ENCODE results near the gene ACAN. TPM values are rescaled to one million over a fixed set of nuclear protein-coding genes. Genes with fewer than 3 reads are reported as not detected.

The ACAN gene
- not detected for total RNA-seq
- 0.08 TPM for polyA plus RNA-seq (2013, experiment 1 of 2)
- 0.63 TPM for polyA plus RNA-seq (2013, experiment 2 of 2)
- 0 to 0.20 (median 0) reads per million in 172 experiments for total RNA-seq

DNA sequence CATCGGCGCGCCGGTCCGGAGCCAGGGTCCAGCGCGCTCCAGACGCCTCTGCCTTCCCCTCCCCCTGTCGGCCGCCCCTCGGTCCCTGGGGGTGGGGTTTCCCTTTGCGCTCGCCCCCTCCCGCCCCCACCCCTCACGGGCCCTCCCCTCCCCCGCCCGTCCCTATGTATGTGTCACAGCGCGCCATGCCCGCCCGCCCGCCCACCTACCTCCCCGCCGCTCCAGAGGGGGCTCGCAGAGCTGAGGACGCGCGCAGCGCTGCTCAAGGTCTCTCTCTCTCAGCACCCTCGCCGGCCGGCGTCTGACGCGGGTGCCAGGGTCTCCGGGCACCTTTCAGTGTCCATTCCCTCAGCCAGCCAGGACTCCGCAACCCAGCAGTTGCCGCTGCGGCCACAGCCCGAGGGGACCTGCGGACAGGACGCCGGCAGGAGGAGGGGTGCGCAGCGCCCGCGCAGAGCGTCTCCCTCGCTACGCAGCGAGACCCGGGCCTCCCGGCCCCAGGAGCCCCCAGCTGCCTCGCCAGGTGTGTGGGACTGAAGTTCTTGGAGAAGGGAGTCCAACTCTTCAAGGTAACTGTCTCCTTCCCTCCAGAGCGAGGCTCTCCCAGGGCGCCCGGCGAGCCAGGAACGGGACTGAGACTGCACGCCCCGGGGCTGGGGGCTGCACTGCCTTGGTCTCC, at the start of gene ACAN:
TSS of gene ACAN (plus strand) at position 196 of the 679 bp plus-strand sequence. CDS start 32,771 bp downstream, outside the sequence.
- DNase-seq = no peak
- Mint-ChIP-seq H3K4me1 (ENCODE audit: low read depth) (peaks cover 11% of the 10 kb centered on the region), H3K36me3 (ENCODE audit: low read depth) (no peaks in the 10 kb centered on the region), H3K9me3 (no peaks in the 10 kb centered on the region), H3K27me3 (peaks cover 84% of the 10 kb centered on the region), H3K27ac (no peak within 1 kb of the TSS), H3K4me3 (peak within 1 kb of the TSS; percentile 43)
- H3K4me1 ChIP-seq (ENCODE audit: insufficient read depth, low read length) = peaks cover 5% of the 10 kb centered on the region
- ChIA-PET CTCF (no interaction called here), POLR2A (no interaction called here)
- H3K36me3 ChIP-seq (ENCODE audit: insufficient read depth, low read length) = no peaks in the 10 kb centered on the region
- H3K9me3 ChIP-seq (ENCODE audit: control insufficient read depth in 1 of 2, insufficient read depth in 1 of 2, low read length in 2 of 2) = peaks cover 0 to 7% of the 10 kb centered on the region in 2 experiments
- no peak for TF ChIP-seq CTCF (IDR thresholded peaks at IDR 0.05)
- no peak within 1 kb of the TSS for H3K27ac ChIP-seq (ENCODE audit: low read depth in 1 of 2, low read length in 2 of 2)
- intact Hi-C loops (cut with DNase I, micrococcal nuclease) = no loop called here
- H3K4me3 ChIP-seq (ENCODE audit: low read length) = no peak within 1 kb of the TSS
- no peak for ATAC-seq (ENCODE audit: poor library complexity)
- H3K27me3 ChIP-seq (ENCODE audit: control insufficient read depth in 1 of 2, insufficient read depth in 2 of 2, low read length in 2 of 2) = peaks cover 42 to 56% of the 10 kb centered on the region in 2 experiments

GRCh38 chr15:88756521-88756920, 46.7 kb upstream of the ACAN start:
- intact Hi-C loops (cut with DNase I, micrococcal nuclease) = no loop called here
- H3K9me3 ChIP-seq (ENCODE audit: control insufficient read depth in 1 of 2, insufficient read depth in 1 of 2, low read length in 2 of 2) = no peaks in the 10 kb centered on the region
- Mint-ChIP-seq H3K4me1 (ENCODE audit: low read depth) (no peaks in the 10 kb centered on the region), H3K4me3 (no peak overlapping the region), H3K27ac (no peak overlapping the region), H3K9me3 (no peaks in the 10 kb centered on the region), H3K27me3 (peaks cover 11% of the 10 kb centered on the region), H3K36me3 (ENCODE audit: low read depth) (no peaks in the 10 kb centered on the region)
- H3K27me3 ChIP-seq (ENCODE audit: control insufficient read depth in 1 of 2, insufficient read depth in 2 of 2, low read length in 2 of 2) = no peaks in the 10 kb centered on the region
- H3K4me1 ChIP-seq (ENCODE audit: insufficient read depth, low read length) = no peaks in the 10 kb centered on the region
- ATAC-seq (ENCODE audit: poor library complexity) = no peak
- DNase-seq = no peak
- ChIA-PET POLR2A (no interaction called here), CTCF (no interaction called here)
- H3K36me3 ChIP-seq (ENCODE audit: insufficient read depth, low read length) = no peaks in the 10 kb centered on the region
- no peak overlapping the region for H3K27ac ChIP-seq (ENCODE audit: low read depth in 1 of 2, low read length in 2 of 2)
- TF ChIP-seq CTCF (IDR thresholded peaks at IDR 0.05) = no peak
- no peak overlapping the region for H3K4me3 ChIP-seq (ENCODE audit: low read length)

- intact Hi-C loops (cut with DNase I, micrococcal nuclease) = no loop called here
- ATAC-seq (ENCODE audit: poor library complexity) = no peak
- H3K9me3 ChIP-seq (ENCODE audit: control insufficient read depth in 1 of 2, insufficient read depth in 1 of 2, low read length in 2 of 2) = no peaks in the 10 kb centered on the region
- Mint-ChIP-seq H3K4me1 (ENCODE audit: low read depth) (no peaks in the 10 kb centered on the region), H3K4me3 (no peak overlapping the region), H3K27me3 (peaks cover 11% of the 10 kb centered on the region), H3K9me3 (no peaks in the 10 kb centered on the region), H3K36me3 (ENCODE audit: low read depth) (no peaks in the 10 kb centered on the region), H3K27ac (no peak overlapping the region)
- no peaks in the 10 kb centered on the region for H3K27me3 ChIP-seq (ENCODE audit: control insufficient read depth in 1 of 2, insufficient read depth in 2 of 2, low read length in 2 of 2)
- no peak overlapping the region for H3K27ac ChIP-seq (ENCODE audit: low read depth in 1 of 2, low read length in 2 of 2)
- no peaks in the 10 kb centered on the region for H3K4me1 ChIP-seq (ENCODE audit: insufficient read depth, low read length)
- H3K4me3 ChIP-seq (ENCODE audit: low read length) = no peak overlapping the region
- DNase-seq = no peak
- no peak for TF ChIP-seq CTCF (IDR thresholded peaks at IDR 0.05)
- POLR2A ChIA-PET = no interaction called here
- CTCF ChIA-PET = no interaction called here
- H3K36me3 ChIP-seq (ENCODE audit: insufficient read depth, low read length) = no peaks in the 10 kb centered on the region
Observed at GRCh38 chr15:88756921-88757320, 46.3 kb upstream of the ACAN start.
